K562 (cell line): ENCODE data around the gene SDHC. TPM values are rescaled to one million over a fixed set of nuclear protein-coding genes. Genes with fewer than 3 reads are reported as not detected.
A peak's percentile ranks its signal among the peaks of the same experiment; 100 is the strongest.

ENCODE experiments used
- ATF1 ChIP-seq, 2 experiments: fragments of 450-650 bp in 1 of 2; IDR thresholded peaks; 2 replicates each; pipeline ENCODE4 v1.6.1; 2016; ENCODE audit warnings: missing compliant biosample characterization in 1 of 2, missing genetic modification characterization in 1 of 2
- BACH1 ChIP-seq: fragments of 200-800 bp; sonication (Bioruptor generic); IDR thresholded peaks from 2 replicates; pipeline ENCODE4 v1.6.1; 2016; ENCODE audit warnings: missing genetic modification characterization, missing compliant biosample characterization
- CBX3 ChIP-seq, 2 experiments: IDR thresholded peaks; 1 replicate in 1 of 2; 2 replicates in 1 of 2; pipeline ENCODE4 v1.6.1; 2012; ENCODE audit warnings: inconsistent platforms in 2 of 2, low read length in 2 of 2, borderline replicate concordance in 1 of 2, control low read depth in 1 of 2
- CBX8 ChIP-seq: fragments of 200-600 bp; sonication (generic); IDR thresholded peaks from 2 replicates; pipeline ENCODE4 v1.6.1; 2012; ENCODE audit warnings: borderline replicate concordance, mixed run types, low read depth, mild to moderate bottlenecking, moderate library complexity, mixed read lengths, low read length, control low read depth, inconsistent platforms; ENCODE audit not compliant: poor library complexity, severe bottlenecking; ENCODE audit errors: extremely low read depth
- E2F3 ChIP-seq: fragments of 250-450 bp; sonication (Bioruptor Pico); IDR thresholded peaks from 2 replicates; pipeline ENCODE4 v1.4.0; 2020; ENCODE audit warnings: mild to moderate bottlenecking
- EZH2 ChIP-seq: IDR thresholded peaks from 2 replicates; pipeline ENCODE4 v1.6.1; 2012; ENCODE audit warnings: low read depth, mild to moderate bottlenecking, inconsistent platforms, low read length, borderline replicate concordance
- FOXM1 ChIP-seq, 2 experiments: fragments of 450-650 bp in 1 of 2; sonication (generic) in 1 of 2; formaldehyde crosslinking in 1 of 2; IDR thresholded peaks; 2 replicates each; pipeline versions ENCODE4 v1.6.1 to v1.9.0; 2017 to 2022; ENCODE audit warnings: low read depth in 2 of 2, mild to moderate bottlenecking in 2 of 2, missing genetic modification reagents in 1 of 2, moderate library complexity in 1 of 2
- HNRNPUL1 ChIP-seq: fragments of 200-400 bp; formaldehyde crosslinking; IDR thresholded peaks from 2 replicates; pipeline ENCODE4 v1.6.1; 2017; ENCODE audit warnings: low read length
- ID3 ChIP-seq, 2 experiments: fragments of 250-450 bp in 1 of 2; fragments of 450-650 bp in 1 of 2; sonication (Bioruptor Pico) in 1 of 2; IDR thresholded peaks; 2 replicates each; pipeline versions ENCODE4 v1.6.1 to v1.8.0; 2016 to 2021; ENCODE audit warnings: mild to moderate bottlenecking in 2 of 2, moderate library complexity in 2 of 2, missing compliant biosample characterization in 1 of 2, missing genetic modification characterization in 1 of 2
- IRF1 ChIP-seq: sonication (generic); formaldehyde crosslinking; IDR thresholded peaks from 2 replicates; pipeline ENCODE4 v1.8.0; 2022; ENCODE audit warnings: missing genetic modification reagents, mild to moderate bottlenecking, borderline replicate concordance
- MAZ ChIP-seq, 2 experiments: fragments of 450-650 bp in 1 of 2; sonication (generic) in 1 of 2; formaldehyde crosslinking; IDR thresholded peaks in 1 of 2; conservative IDR thresholded peaks in 1 of 2; 2 replicates each; pipeline versions ENCODE4 v1.4.0 to v1.5.0; 2020; ENCODE audit warnings: mild to moderate bottlenecking in 1 of 2, missing genetic modification reagents in 1 of 2
- MIER1 ChIP-seq: fragments of 450-650 bp; IDR thresholded peaks from 2 replicates; pipeline ENCODE4 v1.6.1; 2016; ENCODE audit warnings: antibody characterized with exemption, mild to moderate bottlenecking, low read depth
- NFE2L1 ChIP-seq: fragments of 450-650 bp; IDR thresholded peaks from 2 replicates; pipeline ENCODE4 v1.6.1; 2016; ENCODE audit warnings: missing genetic modification characterization, low read depth, mild to moderate bottlenecking, missing compliant biosample characterization, moderate library complexity, borderline replicate concordance
- PURB ChIP-seq: sonication (generic); formaldehyde crosslinking; IDR thresholded peaks from 2 replicates; pipeline ENCODE4 v1.9.0; 2021; ENCODE audit warnings: low read depth, mild to moderate bottlenecking, missing genetic modification reagents
- SAP30 ChIP-seq: fragments of 200-600 bp; sonication (generic); IDR thresholded peaks from 2 replicates; pipeline ENCODE4 v1.6.1; 2012; ENCODE audit warnings: borderline replicate concordance, low read depth, mild to moderate bottlenecking, moderate library complexity, low read length, control low read depth, inconsistent platforms; ENCODE audit not compliant: insufficient read depth, poor library complexity, severe bottlenecking
- SNRNP70 ChIP-seq: fragments of 200-400 bp; formaldehyde crosslinking; optimal IDR thresholded peaks from 2 replicates; pipeline ENCODE3; 2017; ENCODE audit warnings: low read depth, low read length
- TRIM25 ChIP-seq: fragments of 450-650 bp; IDR thresholded peaks from 2 replicates; pipeline ENCODE4 v1.7.0; 2016; ENCODE audit warnings: borderline replicate concordance
- XRCC5 ChIP-seq: fragments of 200-400 bp; formaldehyde crosslinking; IDR thresholded peaks from 2 replicates; pipeline ENCODE4 v1.6.1; 2017; ENCODE audit warnings: low read depth, mild to moderate bottlenecking, low read length
- ZBTB33 ChIP-seq: sonication (generic); formaldehyde crosslinking; IDR thresholded peaks from 2 replicates; pipeline ENCODE4 v1.8.1; 2023; ENCODE audit warnings: mild to moderate bottlenecking, missing genetic modification reagents
- ZNF23 ChIP-seq: fragments of 250-450 bp; sonication (Bioruptor Pico); IDR thresholded peaks from 2 replicates; pipeline ENCODE4 v1.4.0; 2020; ENCODE audit warnings: mild to moderate bottlenecking
- ZNF699 ChIP-seq: fragments of 250-450 bp; sonication (Bioruptor Pico); IDR thresholded peaks from 2 replicates; pipeline ENCODE4 v1.8.0; 2021; ENCODE audit warnings: mild to moderate bottlenecking, moderate library complexity; ENCODE audit not compliant: insufficient replicate concordance
- polyA plus RNA-seq, 8 experiments: library from polyadenylated mRNA; depleted of rRNA in 4 of 8; stranded (reverse) in 5 of 8; unstranded in 3 of 8; fragments of >200 nt; fragmentation: Nextera tagmentation in 2 of 8; fragmentation: Illumina TruSeq in 1 of 8; extraction: Ambion mirVana in 2 of 8; extraction: Trizol in 1 of 8; gene quantifications; 2 replicates each; pipeline versions ENCODE4 v1.2.1 to v1.2.3, GENCODE V29; 2011 to 2014; ENCODE audit warnings: inconsistent platforms in 1 of 8, missing spikeins in 1 of 8
- total RNA-seq, 7 experiments: library from RNA; depleted of rRNA in 6 of 7; stranded (reverse); fragments of >200 nt in 6 of 7; fragmentation: Illumina TruSeq in 2 of 7; extraction: Trizol in 2 of 7; gene quantifications; 2 replicates each; pipeline versions ENCODE4 v1.2.1 to v1.2.3, GENCODE V29; 2011 to 2021; ENCODE audit warnings: low replicate concordance in 1 of 7

The SDHC gene
- total and polyA plus RNA-seq, 9 of the 15 experiments (the other 6 are each of a cell fraction or from before 2014, with no cell fraction given), result 7.7 to 309 (median 174) TPM

GRCh38 chr1:161307230-161307768, 6.9 kb upstream of the SDHC start (continued):
- TF ChIP-seq ID3 (CRISPR knock-in tag; IDR thresholded peaks at IDR 0.05) (no peak), ID3 (tag; IDR thresholded peaks at IDR 0.05) (no peak), PURB (CRISPR knock-in tag) (no peak), CBX8 (no peak), ZBTB33 (no peak), ZNF699 (CRISPR knock-in tag) (no peak), EZH2 (no peak), E2F3 (no peak), ZNF23 (CRISPR knock-in tag) (no peak), XRCC5 (no peak), TRIM25 (no peak), CBX3 (IDR thresholded peaks at IDR 0.05; ENCODE audit: borderline replicate concordance in 1 of 2, low read length in 2 of 2) (no peak), HNRNPUL1 (no peak), SAP30 (no peak), IRF1 (CRISPR knock-in tag) (no peak), MAZ (CRISPR knock-in tag; conservative IDR thresholded peaks at IDR 0.05 in 1 of 2, IDR thresholded peaks at IDR 0.05 in 1 of 2) (0 out of 4 replicates have a peak, but pooled peaks of 1 of the 2 experiments have one; percentile 32), ATF1 (CRISPR knock-in tag; IDR thresholded peaks at IDR 0.05) (no peak), ATF1 (tag; IDR thresholded peaks at IDR 0.05) (no peak), NFE2L1 (tag) (peak; percentile 72), SNRNP70 (no peak), FOXM1 (IDR thresholded peaks at IDR 0.05; ENCODE audit: low read depth) (peak; percentile 39; the same call in 1 of the 2 replicates), FOXM1 (CRISPR knock-in tag; IDR thresholded peaks at IDR 0.05; ENCODE audit: low read depth) (no peak), MIER1 (no peak), BACH1 (tag) (no peak)
